Activated T-cell treated with anti-CD3 and anti-CD28 coated beads, Interleukin-2, amount 50 U/mL, for 24 hours (primary cell): ENCODE data around the gene TSPYL1.

Source experiments
- DNase-seq: peaks from one replicate; pipeline ENCODE4 v3.0.0-alpha.2; 2020
- H3K27ac Mint-ChIP-seq: 2 replicates; pipeline ENCODE4 v1.8.0; 2020; ENCODE audit warnings: mild to moderate bottlenecking, mixed read lengths
- H3K27me3 Mint-ChIP-seq: 2 replicates; pipeline ENCODE4 v1.8.0; 2020; ENCODE audit warnings: mixed read lengths
- H3K36me3 Mint-ChIP-seq: 2 replicates; pipeline ENCODE4 v1.8.0; 2020; ENCODE audit warnings: low read depth, mixed read lengths
- H3K4me1 Mint-ChIP-seq: 2 replicates; pipeline ENCODE4 v1.8.0; 2020; ENCODE audit warnings: low read depth, mixed read lengths
- H3K4me3 Mint-ChIP-seq: 2 replicates; pipeline ENCODE4 v1.8.0; 2020; ENCODE audit warnings: mild to moderate bottlenecking, moderate library complexity, mixed read lengths
- H3K9me3 Mint-ChIP-seq: 2 replicates; pipeline ENCODE4 v1.8.0; 2020; ENCODE audit warnings: mixed read lengths

Gene TSPYL1

GRCh38 chr6:116229287-116229913 is 50.3 kb downstream of the TSPYL1 start:
- no peak overlapping the region for H3K4me3 Mint-ChIP-seq
- no peaks in the 10 kb centered on the region for H3K27me3 Mint-ChIP-seq
- H3K4me1 Mint-ChIP-seq = no peaks in the 10 kb centered on the region
- DNase-seq = no peak
- no peaks in the 10 kb centered on the region for H3K9me3 Mint-ChIP-seq
- peaks cover 11% of the 10 kb centered on the region for H3K36me3 Mint-ChIP-seq
- H3K27ac Mint-ChIP-seq = no peak overlapping the region
